ENCODE results near the gene NUDCD3.

NUDCD3 gene

GRCh38 chr7:44484482-44485313 is 5.8 kb downstream of the NUDCD3 start:
- no peak for DNase-seq (ENCODE audit: low spot score)
- TF ChIP-seq CTCF (IDR thresholded peaks at IDR 0.05; ENCODE audit: borderline replicate concordance, control extremely low read depth, extremely low read depth, insufficient read depth, missing control alignments): no peak
- in situ Hi-C loops (cut with MboI; ENCODE audit: low sequenced_read_pairs, unreplicated experiment): no loop called here

- no peak for TF ChIP-seq CTCF (IDR thresholded peaks at IDR 0.05; ENCODE audit: borderline replicate concordance, control extremely low read depth, extremely low read depth, insufficient read depth, missing control alignments)
- in situ Hi-C loops (cut with MboI; ENCODE audit: low sequenced_read_pairs, unreplicated experiment): no loop called here
- DNase-seq (ENCODE audit: low spot score): no peak
Measured at GRCh38 chr7:44482502-44483485, 7.7 kb downstream of the NUDCD3 start.

GRCh38 chr7:44477938-44478337 is 12.5 kb downstream of the NUDCD3 start:
- no peak for TF ChIP-seq CTCF (IDR thresholded peaks at IDR 0.05; ENCODE audit: borderline replicate concordance, control extremely low read depth, extremely low read depth, insufficient read depth, missing control alignments)
- no peak for DNase-seq (ENCODE audit: low spot score)
- in situ Hi-C loops (cut with MboI; ENCODE audit: low sequenced_read_pairs, unreplicated experiment): no loop called here

- TF ChIP-seq CTCF (IDR thresholded peaks at IDR 0.05; ENCODE audit: borderline replicate concordance, control extremely low read depth, extremely low read depth, insufficient read depth, missing control alignments): peak; percentile 96
- in situ Hi-C loops (cut with MboI; ENCODE audit: low sequenced_read_pairs, unreplicated experiment): no loop called here
- DNase-seq (ENCODE audit: low spot score): peak; percentile 48
Measured at GRCh38 chr7:44477063-44477830, 13.2 kb downstream of the NUDCD3 start.

- no peak for TF ChIP-seq CTCF (IDR thresholded peaks at IDR 0.05; ENCODE audit: borderline replicate concordance, control extremely low read depth, extremely low read depth, insufficient read depth, missing control alignments)
- DNase-seq (ENCODE audit: low spot score): no peak
- in situ Hi-C loops (cut with MboI; ENCODE audit: low sequenced_read_pairs, unreplicated experiment): no loop called here
Measured at GRCh38 chr7:44476313-44476712, 14.1 kb downstream of the NUDCD3 start.

- in situ Hi-C loops (cut with MboI; ENCODE audit: low sequenced_read_pairs, unreplicated experiment): no loop called here
Measured at GRCh38 chr7:44473295-44473694, 17.2 kb downstream of the NUDCD3 start.

More at GRCh38 chr7:44473295-44473694, 17.2 kb downstream of the NUDCD3 start:
- no peak for DNase-seq (ENCODE audit: low spot score)
- TF ChIP-seq CTCF (IDR thresholded peaks at IDR 0.05; ENCODE audit: borderline replicate concordance, control extremely low read depth, extremely low read depth, insufficient read depth, missing control alignments): no peak
